Activated CD4-positive, alpha-beta T cell treated with anti-CD3 and anti-CD28 coated beads, Interleukin-2, Interleukin-6, amounts not matched to agents 100 ng/mL and 50 ng/mL, durations not matched to agents 16 hours and 8 hours (primary cell): Measurements from ENCODE around the gene MCTP1.
A peak's percentile ranks its signal among the peaks of the same experiment; 100 is the strongest.

Experiments used
- DNase-seq: peaks from one replicate; pipeline ENCODE4 v3.0.0-alpha.2; 2020

MCTP1 gene

DNA sequence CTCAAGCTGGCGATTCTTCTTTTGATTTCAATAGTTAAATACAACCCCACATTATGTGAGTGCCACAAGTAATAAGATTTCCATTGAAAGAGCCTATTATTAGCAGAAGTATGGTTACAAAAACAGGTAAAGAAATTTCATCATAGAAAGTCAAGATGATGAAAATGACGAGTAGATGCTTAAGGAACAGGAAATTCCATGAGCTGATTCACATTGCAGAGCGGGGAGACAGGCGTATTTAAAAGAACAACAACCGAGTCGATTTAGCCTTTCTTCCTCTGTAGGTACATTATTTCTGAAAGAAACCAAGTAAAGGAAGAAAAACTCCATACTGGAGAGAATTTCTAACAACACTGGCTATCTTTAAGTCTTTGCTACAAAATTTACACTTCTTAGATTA, 356.0 kb downstream of the MCTP1 start:
- DNase-seq: no peak

DNA sequence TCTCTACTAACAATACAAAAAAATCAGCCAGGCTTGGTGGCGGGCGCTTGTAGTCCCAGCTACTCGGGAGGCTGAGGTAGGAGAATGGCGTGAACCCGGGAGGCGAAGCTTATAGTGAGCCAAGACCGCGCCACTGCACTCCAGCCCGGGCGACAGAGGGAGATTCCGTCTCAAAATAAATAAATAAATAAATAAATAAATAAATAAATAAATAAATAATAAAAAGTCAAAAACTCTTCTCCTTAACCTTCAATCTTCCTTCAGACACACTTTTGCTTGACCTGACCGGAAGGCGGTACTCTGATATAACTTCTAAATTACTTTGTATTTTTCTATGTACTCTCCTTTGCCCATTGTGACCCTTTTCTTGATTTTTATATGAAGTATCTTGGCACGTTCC, 364.3 kb downstream of the MCTP1 start:
- no peak for DNase-seq

DNA sequence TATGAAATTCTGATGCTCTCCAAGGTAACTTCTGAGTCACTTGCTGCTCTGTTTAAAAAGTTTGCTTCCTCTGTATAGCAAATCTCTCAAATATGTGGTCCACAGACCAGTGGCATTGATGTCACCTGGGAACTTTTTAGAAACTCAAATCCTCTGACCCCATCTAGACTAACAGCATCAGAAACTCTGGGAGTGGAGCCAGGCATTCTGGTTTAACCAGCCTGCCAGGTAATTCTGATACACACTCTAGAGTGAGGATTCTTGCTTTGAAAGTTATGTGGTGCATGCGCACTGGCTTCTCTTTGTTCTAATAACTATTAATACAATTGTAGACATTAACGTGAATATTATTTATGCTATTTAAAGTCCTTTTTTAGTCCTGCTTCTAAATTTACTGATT, 368.3 kb downstream of the MCTP1 start:
- DNase-seq: no peak

DNA sequence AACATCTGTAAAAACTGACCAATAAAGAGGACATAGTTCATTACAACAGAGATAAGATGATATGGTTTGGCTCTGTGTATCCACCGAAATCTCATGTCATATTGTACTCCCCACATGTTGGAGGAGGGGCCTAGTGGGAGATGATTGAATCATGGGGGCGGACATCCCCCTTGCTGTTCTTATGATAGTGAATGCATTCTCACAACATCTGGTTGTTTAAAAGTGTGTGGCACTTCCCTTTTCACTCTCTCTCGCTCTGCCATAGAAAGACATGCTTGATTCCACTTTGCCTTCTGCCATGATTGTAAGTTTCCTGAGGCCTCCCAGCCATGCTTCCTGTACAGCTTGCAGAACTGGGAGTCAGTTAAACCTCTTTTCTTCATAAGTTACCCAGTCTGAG, 373.6 kb downstream of the MCTP1 start:
- DNase-seq: no peak

DNA sequence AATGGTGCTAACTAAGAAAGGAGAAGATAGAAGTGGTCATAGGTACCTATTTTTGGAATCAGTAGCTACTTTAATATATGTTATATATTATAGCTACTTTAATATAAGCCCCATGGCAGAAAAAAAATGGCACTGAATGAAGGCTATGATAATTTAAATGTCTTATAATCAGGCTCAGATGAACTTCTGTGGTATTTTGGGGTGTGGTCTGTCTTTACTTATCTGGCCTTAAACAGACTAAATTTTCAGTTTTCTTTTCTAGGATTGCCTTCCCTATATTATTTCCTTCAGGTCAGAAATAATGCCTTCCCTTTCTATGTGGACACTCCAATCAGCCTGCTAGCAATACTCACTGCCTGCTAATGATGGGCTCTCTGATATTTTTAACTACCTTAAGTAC, 374.2 kb downstream of the MCTP1 start:
- no peak for DNase-seq

DNA sequence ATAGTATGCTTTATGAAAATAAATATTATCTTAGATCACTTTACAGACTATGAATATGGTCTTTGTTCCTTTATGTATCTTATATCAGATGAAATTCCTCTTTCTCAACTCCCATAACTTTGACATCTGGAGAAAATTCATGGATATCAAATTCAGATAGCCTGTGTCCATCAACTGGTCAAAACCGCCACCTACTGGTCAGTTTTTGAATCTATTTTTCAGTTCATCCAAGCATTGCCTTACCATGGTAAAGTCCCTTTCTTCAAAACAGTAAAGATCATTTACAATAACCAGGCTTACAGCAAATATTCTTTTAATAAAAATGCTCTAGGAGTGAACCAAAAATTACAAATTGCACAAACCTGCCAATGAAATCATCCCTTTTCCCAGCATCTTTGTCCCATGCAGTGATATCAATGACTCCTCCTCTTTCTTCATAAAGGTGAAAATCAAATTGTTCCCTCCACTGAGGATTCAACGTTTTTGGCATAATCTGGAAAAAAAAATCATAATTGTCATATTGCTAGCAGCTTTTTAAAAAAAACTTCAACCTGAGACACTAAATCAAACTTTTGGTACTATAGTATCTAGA, 375.9 kb downstream of the MCTP1 start:
- DNase-seq: peak; percentile 44

DNA sequence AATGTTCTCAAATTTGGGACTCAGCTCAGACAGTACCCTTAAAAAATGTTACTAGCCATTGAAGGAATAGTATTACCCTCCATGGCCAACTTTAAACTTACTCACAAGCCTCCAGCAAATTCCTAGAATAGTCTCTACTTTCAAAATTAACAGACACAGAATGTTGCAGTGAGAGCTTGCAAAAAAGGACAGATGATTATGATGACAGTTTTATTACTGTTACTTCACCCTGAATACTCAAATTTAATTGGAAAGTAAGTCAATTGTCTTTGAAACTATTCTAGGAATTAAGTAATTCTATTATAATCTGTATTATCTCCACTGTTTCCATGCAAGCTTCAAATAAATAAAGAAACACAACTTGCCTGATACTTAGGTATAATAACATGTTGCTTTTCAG, 378.1 kb downstream of the MCTP1 start:
- no peak for DNase-seq

DNA sequence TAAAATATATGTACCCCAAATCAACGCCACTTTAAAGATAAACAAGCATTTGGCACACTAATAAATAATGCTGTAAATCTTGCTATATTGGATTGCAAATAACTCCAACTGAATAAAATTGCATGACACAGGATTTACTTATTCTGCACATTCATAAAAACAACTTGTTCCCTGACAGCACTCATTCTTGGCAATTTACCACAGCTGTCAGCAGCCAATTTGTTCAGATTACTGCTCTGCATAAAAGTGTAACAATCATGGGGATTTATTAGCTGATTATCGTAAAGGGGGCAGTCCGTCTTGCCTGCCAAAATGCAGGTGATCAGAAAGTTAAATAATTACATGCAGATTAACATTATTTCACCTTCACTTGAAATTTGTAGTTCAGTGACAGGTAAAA, 381.2 kb downstream of the MCTP1 start:
- no peak for DNase-seq

DNA sequence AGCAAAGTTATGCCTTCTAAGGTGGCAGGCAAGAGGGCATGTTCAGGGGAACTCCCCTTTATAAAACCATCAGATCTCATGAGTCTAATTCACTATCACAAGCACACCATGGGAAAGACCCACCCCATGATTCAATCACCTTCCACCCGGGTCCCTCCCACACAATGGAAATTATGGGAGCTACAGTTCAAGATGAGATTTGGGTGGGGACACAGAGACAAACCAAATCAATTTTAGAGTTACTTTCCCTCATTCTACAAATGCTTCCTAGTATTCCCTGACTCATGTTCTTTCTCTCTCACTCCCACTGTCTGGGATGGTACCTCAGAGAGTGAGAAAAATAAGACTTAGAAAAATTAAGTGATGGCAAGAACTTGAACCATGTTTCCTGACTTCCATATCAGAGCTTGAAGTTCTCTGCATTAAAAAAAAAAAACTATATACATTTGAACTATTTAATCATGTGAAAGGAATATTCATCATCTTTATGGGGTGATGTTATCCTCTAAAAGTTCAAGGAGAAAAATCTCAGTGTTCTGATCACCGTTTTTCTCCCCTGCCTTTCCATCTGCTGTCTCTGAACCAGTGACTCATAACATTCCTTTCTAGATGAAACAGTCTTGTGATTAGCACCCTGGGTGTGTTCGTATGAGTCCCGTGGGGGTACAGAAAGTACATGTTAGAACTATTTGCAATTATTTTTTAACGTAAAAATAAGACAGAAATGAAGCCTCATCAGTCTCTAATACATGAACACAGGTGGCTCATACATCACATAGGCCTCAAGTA, 383.5 kb downstream of the MCTP1 start:
- peak; percentile 38 for DNase-seq

DNA sequence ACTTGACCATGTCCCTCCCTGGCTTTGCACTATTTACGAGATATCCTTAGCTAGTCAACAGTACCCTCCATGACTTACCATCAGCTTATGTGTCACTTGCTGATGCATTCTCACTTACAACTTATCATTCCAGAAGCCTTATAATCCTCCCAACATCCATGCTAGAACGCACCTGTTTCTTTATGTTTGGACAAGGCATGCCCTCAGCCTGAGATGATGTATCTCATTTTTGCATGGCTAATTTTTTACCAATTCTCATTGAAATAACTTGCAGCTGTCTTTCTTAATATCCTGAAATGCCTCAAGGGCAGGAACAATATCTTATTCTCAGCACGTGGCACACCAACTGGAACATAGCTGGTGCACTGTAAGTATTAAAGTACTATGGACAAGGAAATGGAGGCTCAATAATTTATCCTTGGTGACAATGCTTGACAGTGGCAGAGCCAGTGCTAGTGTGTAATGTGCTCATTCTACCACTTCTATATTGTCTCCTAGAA, 384.8 kb downstream of the MCTP1 start:
- no peak for DNase-seq

DNA sequence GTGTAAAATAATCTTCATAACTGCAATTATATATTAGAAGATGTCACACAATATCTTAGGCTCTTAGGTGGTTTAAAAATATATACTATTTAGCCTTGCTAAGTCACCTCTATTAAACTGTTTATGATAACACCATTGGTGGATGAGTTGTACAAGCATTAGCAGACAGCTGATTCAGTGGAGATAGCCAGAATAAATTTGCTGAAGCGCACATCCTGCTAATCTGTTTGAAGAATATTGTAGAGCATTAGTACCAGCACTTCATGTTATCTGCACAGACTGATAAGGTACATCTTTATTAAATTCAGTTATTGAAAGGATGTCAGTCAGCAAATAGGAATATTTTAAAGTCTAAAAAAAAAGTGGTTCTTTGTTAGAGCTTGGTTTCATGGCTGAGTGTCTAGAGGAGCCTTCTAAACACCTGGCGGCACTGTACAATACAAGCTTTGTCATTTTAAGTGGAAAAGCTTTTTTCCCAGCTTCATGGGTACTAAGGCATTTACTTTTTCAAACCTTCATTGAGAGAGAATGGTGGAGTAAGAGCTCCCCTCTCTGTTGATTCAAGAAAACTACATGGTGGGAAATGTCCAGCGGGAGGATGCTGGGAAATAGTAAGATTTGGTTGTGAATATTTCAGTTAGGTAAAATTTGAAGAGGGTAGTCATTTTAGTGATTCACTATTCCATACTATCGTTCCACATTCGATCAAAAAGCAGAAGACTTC, 391.3 kb downstream of the MCTP1 start:
- DNase-seq: no peak

DNA sequence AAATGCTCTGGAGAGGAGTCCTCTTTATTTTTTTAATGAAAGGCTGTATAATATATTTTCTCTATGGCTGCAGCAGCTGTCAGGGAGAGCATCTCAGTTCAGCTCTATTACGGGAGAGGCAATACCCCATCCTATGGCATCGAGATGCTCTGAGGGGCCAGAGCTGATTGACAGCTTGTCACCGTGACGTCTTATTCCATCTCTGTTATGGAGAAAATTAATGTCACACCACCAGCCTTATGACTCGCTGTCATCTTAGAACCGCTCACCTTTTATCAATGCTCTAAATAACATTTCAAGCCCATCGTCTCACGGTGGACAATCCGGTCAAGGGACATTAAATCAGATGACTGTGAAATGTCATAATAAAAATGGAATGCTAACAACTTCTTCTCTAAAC, 392.9 kb downstream of the MCTP1 start:
- no peak for DNase-seq

DNA sequence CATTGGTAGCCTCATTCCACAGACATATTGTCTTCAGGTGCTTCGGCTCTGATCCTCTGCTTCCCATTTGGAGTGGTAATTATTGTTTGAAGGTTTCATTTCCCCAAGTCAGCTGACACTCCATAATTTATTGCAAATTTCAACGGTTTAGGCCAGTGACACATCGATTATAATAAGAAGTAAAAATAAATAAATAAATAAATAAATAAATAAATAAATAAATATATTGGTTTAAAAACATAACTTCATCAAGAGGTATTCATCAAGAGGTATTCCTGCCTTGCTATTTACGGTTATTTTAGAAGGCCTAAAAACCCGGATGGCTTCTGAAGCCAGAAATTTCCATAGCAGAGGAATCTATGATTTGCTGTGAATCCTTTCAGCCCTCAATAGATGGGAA, 393.3 kb downstream of the MCTP1 start:
- no peak for DNase-seq

DNA sequence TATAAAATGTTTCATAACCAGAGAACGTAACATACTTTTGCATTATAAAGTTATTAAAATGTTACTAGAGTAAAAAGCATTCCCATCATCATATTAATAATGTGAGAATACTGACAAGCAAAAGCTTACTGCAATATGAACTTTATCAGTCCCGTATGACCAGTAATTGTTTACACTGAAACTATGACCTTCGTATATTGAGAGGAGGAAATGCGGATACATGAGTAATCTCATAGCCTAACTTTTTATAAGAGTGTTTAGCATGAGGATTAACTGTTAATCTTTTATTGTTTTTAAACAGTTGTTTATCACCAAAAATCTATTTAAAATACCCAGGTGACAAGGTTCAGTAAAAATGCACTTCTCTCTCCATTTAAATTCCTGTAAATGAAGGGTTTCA, 394.0 kb downstream of the MCTP1 start:
- DNase-seq: no peak

DNA sequence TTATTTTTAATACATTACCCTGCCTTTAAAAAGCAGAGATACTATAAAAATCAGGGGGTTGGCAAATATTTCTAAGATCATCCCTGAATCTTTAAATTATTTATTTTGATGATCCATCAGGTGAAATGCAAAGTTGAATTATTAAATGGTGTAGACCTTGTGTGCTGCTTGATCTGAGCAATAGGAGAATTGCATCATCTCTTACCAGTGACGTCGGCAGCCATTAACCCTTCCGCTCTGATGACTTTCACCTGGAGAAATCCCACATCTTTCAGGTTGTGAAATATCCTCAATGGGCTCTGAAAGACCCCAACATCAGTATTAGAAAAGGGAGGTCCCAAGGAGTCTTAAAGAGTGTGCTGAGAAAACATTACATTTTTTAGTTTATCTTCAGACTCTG, 396.2 kb downstream of the MCTP1 start:
- DNase-seq: no peak

DNA sequence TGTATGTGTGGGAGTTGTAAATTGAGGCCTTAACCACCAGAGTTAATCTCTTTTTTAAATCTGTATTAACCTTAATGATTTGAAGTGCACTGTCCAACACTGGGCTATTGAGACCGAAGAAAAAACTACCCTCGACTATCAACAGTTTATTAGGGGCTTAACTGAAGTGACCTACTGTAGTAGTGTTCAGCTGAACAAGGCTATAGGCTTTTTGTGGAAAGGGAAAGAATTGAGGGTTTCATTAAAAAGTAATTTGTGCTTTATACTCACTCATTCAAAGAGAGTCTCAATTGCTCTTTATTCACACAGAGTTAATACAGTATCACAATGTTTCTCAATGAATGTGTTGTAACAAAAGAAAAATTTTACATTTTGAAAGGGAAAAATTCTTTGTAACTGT, 399.0 kb downstream of the MCTP1 start:
- no peak for DNase-seq

DNA sequence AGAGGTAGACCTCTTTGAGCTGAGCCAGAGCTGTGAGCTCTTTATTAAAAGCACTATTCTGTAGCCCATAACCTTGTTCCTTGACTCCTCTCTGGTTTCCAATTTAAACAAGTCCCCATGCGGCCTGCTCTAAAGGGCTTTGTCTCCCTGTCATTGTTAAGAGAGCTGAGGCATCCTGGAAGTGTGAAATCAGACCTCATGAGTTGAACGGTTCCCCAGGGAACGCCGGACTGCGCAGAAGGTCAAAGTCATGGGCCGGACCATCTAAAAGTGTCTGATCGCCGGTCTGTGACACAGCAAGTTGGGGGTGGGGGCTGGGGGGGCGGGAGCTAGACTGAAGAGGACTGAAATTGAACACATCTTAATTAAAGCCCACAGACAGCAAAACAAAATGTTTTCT, 400.6 kb downstream of the MCTP1 start:
- no peak for DNase-seq

DNA sequence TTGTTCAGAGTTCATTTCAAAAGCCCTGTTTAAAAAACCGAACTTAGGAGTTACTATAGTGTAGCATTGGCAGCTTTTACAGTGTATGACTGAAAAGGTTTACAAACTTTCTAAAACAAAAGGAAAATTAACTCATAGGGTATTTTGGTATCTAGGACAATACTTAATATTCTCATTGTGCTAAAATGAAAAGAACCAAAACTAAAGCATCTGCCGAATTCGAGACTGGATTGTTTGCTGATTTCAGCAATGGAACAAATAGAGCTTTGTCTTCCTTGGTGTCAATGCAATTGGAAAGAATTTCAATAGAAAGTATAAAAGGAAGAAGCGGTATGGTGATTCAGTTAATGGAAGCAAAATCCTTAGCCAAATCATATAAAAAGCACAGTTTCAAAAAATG, 412.4 kb downstream of the MCTP1 start:
- no peak for DNase-seq

DNA sequence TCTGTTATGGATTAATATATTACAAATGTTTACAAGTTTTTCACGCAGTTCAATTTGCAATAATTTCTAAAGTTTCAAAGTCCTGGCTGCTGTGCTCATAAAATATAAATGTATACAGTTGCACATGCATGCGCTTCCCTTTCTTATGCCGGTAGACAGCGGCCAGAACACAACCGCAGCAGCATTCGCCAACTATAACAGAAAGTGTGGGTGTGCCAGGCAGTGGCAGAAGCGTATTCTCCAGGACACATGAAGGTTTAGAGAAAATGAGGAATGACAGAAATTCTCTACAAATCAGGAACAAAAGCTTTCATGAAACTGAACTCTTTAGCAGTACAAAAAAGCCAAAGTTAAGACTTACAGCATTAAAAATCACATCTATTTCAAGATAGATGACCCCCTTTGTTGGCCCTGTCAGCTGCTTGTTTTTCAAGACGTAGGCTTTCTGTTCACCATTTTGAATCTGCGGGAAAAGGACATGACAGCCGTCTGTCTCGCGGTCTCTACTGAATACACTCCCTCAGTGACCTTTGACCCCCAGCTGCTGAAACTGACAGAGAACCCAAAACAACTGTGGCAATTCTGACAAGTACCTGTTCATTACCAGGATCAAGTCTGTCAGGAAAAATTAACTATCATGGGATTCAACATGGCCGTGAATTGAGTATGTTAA, 414.2 kb downstream of the MCTP1 start:
- no peak for DNase-seq

DNA sequence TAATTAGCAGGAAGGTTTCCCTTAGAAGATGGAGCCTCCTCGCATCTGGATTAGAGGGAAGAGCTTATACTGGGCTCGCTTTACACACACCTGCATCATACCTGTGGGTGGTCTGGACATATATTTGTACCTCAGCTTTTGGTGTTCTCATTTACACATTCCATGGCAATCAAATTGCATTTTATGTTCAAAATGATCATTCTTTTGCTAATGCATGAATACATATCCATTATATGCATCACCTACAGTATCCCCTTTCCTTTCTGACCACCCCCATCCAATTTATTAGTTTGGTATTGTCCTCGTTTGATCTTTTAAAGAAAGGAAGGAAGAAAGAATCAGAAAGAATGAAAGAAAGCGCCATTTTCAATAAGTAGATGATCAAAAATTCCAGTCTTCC, 415.0 kb downstream of the MCTP1 start:
- no peak for DNase-seq

DNA sequence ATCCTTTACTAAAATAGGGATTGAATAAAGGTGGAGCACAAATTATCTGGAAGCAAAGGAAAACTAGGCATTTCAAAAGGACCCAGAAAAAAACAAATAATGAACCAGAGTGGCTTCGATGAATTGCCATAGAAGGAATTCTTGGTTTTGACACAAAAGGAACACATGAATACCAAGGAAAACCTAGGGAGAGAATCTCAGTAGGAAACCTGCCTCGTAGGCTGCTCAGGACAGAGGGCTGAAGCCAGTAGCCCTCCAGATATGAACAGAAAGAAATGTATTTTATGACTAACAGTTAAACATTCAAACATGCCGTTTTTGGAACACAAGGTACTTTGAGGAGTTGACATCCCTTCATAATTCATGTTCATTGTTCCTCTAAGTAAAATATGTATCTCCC, 420.9 kb downstream of the MCTP1 start:
- no peak for DNase-seq

DNA sequence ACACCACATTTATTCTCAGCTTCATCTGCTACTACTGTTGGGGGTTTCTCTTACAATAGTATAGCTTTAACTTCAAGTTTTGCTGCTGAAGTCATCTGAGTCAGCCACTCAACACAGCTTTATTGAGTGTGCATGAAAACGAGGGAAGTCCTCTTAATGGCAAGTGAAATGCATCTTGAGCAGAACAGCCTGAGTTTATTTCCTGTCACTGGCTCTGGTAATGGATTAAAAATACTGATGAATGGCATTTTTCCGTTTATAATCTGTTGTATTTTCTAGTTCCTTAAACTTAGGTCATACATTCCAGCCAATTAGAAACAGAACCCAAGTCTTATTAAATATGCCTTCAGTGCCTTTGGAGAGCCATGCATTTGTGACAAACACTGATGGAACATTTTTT, 427.8 kb downstream of the MCTP1 start:
- no peak for DNase-seq

DNA sequence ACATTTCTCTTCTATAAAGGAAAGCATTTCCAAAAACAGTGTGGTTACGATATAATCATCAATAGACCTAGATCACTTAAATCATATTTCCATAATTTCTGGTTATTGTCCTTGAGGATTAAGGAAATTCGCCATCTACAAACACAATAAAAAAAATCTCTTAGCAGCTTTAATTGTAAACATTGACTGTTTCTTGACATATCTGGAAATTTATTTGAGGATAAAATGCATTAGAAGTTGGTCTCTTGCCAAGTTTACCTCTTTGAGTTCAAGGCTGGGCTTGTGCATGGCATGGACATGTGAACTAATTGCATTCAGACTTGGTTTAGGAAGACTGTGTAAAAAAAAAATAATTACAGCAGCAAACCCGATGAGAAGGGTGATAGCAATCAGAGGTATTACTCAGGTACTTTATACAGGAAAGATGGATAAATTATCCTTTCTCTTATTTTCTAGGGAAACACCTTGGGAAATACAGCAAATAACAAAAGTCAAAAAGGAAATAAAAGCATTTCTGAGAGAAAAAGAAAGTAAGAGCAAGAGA, 428.6 kb downstream of the MCTP1 start:
- no peak for DNase-seq
